Sigmoid colon (tissue), 7 donors: ENCODE results near the gene LEF1. TPM values are rescaled to one million over a fixed set of nuclear protein-coding genes. Genes with fewer than 3 reads are reported as not detected.

Experiments
- DNase-seq: peaks from one replicate; pipeline ENCODE4 v3.0.0-alpha.2; 2019
- H3K27ac ChIP-seq, 4 donors: fragments of 200-600 bp; sonication (generic); one replicate each; pipeline ENCODE4 v1.5.1; 2016 to 2019; ENCODE audit warnings: mild to moderate bottlenecking in 1 of 4
- H3K27me3 ChIP-seq, 3 donors: fragments of 200-600 bp; sonication (generic); one replicate each; pipeline ENCODE4 v1.5.1; 2019; ENCODE audit warnings: mild to moderate bottlenecking in 1 of 3
- H3K36me3 ChIP-seq, 4 donors: fragments of 200-600 bp; sonication (generic); one replicate each; pipeline ENCODE4 v1.5.1; 2016 to 2019
- H3K4me1 ChIP-seq, 4 donors: fragments of 200-600 bp; sonication (generic); one replicate each; pipeline ENCODE4 v1.5.1; 2017 to 2019
- H3K4me3 ChIP-seq, 4 donors: fragments of 200-600 bp; sonication (generic); one replicate each; pipeline ENCODE4 v1.5.1; 2017 to 2019; ENCODE audit warnings: mild to moderate bottlenecking in 2 of 4, moderate library complexity in 1 of 4
- H3K9me3 ChIP-seq, 4 donors: fragments of 200-600 bp in 3 of 4; sonication (generic) in 3 of 4; one replicate each; pipeline versions ENCODE4 v1.5.1 to v1.6.1; 2013 to 2019
- CTCF ChIP-seq, 4 experiments: fragments of 450-650 bp in 3 of 4; fragments of 200-600 bp in 1 of 4; IDR thresholded peaks; one replicate each; pipeline ENCODE4 v1.5.1; 2016 to 2019; ENCODE audit warnings: antibody characterized with exemption in 4 of 4, mild to moderate bottlenecking in 3 of 4, moderate library complexity in 2 of 4
- EP300 ChIP-seq, 4 donors: sonication (generic); formaldehyde crosslinking; IDR thresholded peaks; one replicate each; pipeline ENCODE4 v1.6.1; 2017; ENCODE audit warnings: antibody characterized with exemption in 4 of 4
- POLR2A ChIP-seq, 2 donors: fragments of 450-650 bp; IDR thresholded peaks; one replicate each; pipeline ENCODE4 v1.6.1; 2016; ENCODE audit warnings: antibody characterized with exemption in 2 of 2, mild to moderate bottlenecking in 2 of 2, moderate library complexity in 2 of 2
- POLR2AphosphoS5 ChIP-seq, 4 donors: sonication (generic); formaldehyde crosslinking; IDR thresholded peaks; one replicate each; pipeline ENCODE4 v1.6.1; 2017; ENCODE audit warnings: antibody characterized with exemption in 4 of 4
- WGBS, 2 donors: extraction: QIAGEN DNeasy Blood & Tissue Kit; methylation state at CpG; one replicate each; pipeline ENCODE4 v1.1.7; 2013; 5-methylcytosine and 5-hydroxymethylcytosine counted together
- intact Hi-C: fragments of 100-400 bp; cut with DNase I; formaldehyde crosslinking; loops from one replicate; pipeline ENCODE4 v1.15.1; 2023
- polyA plus RNA-seq, 3 donors: library from polyadenylated mRNA; stranded (reverse); fragments of 200-250 nt; gene quantifications; one replicate each; pipeline ENCODE4 v1.2.3, GENCODE V29; 2013
- total RNA-seq, 4 donors: library from RNA; depleted of rRNA; stranded (reverse); fragments of >200 nt; gene quantifications; one replicate each; pipeline ENCODE4 v1.1.0, GENCODE V29; 2016
- donor health status: healthy with polysubstance abuse.
- donor health status: Bipolar disorder and iron deficiency.
- donor health status: healthy.

LEF1 gene
- total and polyA plus RNA-seq, 7 donors, result 0.83 to 25.3 (median 3.2) TPM; not detected in 1

DNA sequence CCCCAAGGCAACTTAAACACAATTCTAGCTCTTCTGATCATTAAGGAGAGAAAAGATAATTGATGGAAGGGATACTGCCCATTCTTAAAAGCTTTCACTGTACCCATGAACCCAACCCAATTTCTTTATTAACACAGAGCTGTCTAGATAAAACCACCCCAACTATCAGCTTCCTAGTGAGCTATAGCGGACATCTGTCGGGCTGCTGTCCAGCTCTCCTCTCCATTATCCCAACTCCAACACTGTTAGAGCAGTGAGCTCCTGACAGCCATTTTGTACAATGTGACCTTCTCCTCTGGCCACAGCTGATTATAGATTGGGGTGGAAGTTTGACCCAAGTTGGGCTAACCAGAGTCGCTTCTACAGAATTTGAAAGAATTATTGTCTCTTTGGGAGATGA lies 112.9 kb downstream of the LEF1 start:
- H3K4me3 ChIP-seq, result no peak overlapping the region
- DNase-seq, result no peak
- no peaks in the 10 kb centered on the region for H3K9me3 ChIP-seq
- H3K27ac ChIP-seq, result no peak overlapping the region
- TF ChIP-seq POLR2A (IDR thresholded peaks at IDR 0.05) (no peak), EP300 (IDR thresholded peaks at IDR 0.05) (no peak), POLR2AphosphoS5 (IDR thresholded peaks at IDR 0.05) (no peak), CTCF (IDR thresholded peaks at IDR 0.05) (no peak)
- 97 to 99% methylated on average over 3 of the region's 3 CpGs for WGBS, 2 donors
- H3K4me1 ChIP-seq, result no peaks in the 10 kb centered on the region
- no peaks in the 10 kb centered on the region for H3K27me3 ChIP-seq
- intact Hi-C loops, result no loop called here
- no peaks in the 10 kb centered on the region for H3K36me3 ChIP-seq

DNA sequence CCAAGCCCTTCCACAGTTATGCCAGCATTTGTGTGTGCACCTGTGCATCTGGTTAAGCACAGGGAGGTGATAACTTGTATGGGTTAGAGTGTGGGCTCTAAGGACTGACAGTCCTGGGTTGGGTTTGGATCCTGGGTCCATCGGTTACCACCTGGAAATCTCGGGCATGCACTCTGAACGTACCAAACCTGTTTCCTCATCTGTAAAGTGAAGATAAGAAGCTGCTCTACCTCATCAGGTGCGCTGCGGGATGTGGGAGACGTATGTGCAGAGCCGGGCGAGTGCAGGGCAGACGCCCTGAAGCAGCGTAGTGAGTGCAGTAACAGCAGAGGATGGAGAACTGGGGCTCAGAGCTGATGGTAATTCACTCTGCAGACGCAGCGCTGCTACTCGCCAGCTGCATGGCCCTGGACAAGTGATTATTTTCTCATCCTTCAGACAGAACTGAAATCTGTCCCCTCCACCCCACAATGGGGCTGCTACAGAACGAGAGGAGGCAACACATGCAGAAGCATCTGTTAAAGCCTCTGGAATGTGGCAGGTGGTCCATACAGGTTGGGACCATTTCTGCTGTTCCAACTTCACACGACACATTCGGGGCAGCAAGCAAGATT lies 114.6 kb downstream of the LEF1 start:
- Histone ChIP-seq H3K27ac (no peak overlapping the region), H3K9me3 (no peaks in the 10 kb centered on the region), H3K4me3 (no peak overlapping the region), H3K4me1 (no peaks in the 10 kb centered on the region), H3K36me3 (no peaks in the 10 kb centered on the region), H3K27me3 (no peaks in the 10 kb centered on the region)
- intact Hi-C loops, result no loop called here
- TF ChIP-seq POLR2A (IDR thresholded peaks at IDR 0.05), result no peak
- no peak for TF ChIP-seq EP300 (IDR thresholded peaks at IDR 0.05)
- no peak for TF ChIP-seq POLR2AphosphoS5 (IDR thresholded peaks at IDR 0.05)
- TF ChIP-seq CTCF (IDR thresholded peaks at IDR 0.05), result no peak
- 74 to 77% methylated on average over 16 of the region's 16 CpGs for WGBS, 2 donors
- no peak for DNase-seq

- 48 to 68% methylated on average over 1 of the region's 1 CpG for WGBS, 2 donors
- H3K9me3 ChIP-seq, result no peaks in the 10 kb centered on the region
- intact Hi-C loops, result no loop called here
- no peak for DNase-seq
- H3K4me1 ChIP-seq, result no peaks in the 10 kb centered on the region
- H3K4me3 ChIP-seq, result no peak overlapping the region
- H3K27me3 ChIP-seq, result no peaks in the 10 kb centered on the region
- H3K36me3 ChIP-seq, result no peaks in the 10 kb centered on the region
- TF ChIP-seq POLR2AphosphoS5 (IDR thresholded peaks at IDR 0.05) (no peak), CTCF (IDR thresholded peaks at IDR 0.05) (no peak), POLR2A (IDR thresholded peaks at IDR 0.05) (no peak), EP300 (IDR thresholded peaks at IDR 0.05) (no peak)
- H3K27ac ChIP-seq, result no peak overlapping the region
These were observed 115.5 kb downstream of the LEF1 start for GRCh38 chr4:108053251-108053711.

- WGBS, 2 donors, result 84 to 89% methylated on average over 2 of the region's 2 CpGs
- H3K27ac ChIP-seq, result no peak overlapping the region
- H3K4me3 ChIP-seq, result no peak overlapping the region
- no peaks in the 10 kb centered on the region for H3K9me3 ChIP-seq
- no peak for TF ChIP-seq CTCF (IDR thresholded peaks at IDR 0.05)
- TF ChIP-seq EP300 (IDR thresholded peaks at IDR 0.05), result no peak
- TF ChIP-seq POLR2AphosphoS5 (IDR thresholded peaks at IDR 0.05), result no peak
- no peak for TF ChIP-seq POLR2A (IDR thresholded peaks at IDR 0.05)
- H3K4me1 ChIP-seq, result no peaks in the 10 kb centered on the region
- no peak for DNase-seq
- intact Hi-C loops, result no loop called here
- no peaks in the 10 kb centered on the region for H3K27me3 ChIP-seq
- no peaks in the 10 kb centered on the region for H3K36me3 ChIP-seq
These were observed 116.1 kb downstream of the LEF1 start for GRCh38 chr4:108052558-108053120.
